Choroid plexus epithelial cell (primary cell): ENCODE measurements around the gene SCFD2.

Experiments used
- DNase-seq: peaks from one replicate; pipeline ENCODE4 v3.0.0-alpha.2; 2010; ENCODE audit warnings: low read depth
- H3K4me3 ChIP-seq: 2 replicates; pipeline ENCODE4 v1.5.1; 2011; ENCODE audit warnings: low read depth, mild to moderate bottlenecking, control low read depth, low read length, moderate library complexity
- TF ChIP-seq, protein P1 (sequence below): conservative IDR thresholded peaks from 2 replicates; pipeline ENCODE4 v1.5.1; 2011; ENCODE audit warnings: low read depth, mild to moderate bottlenecking, control low read depth, inconsistent platforms, low read length, moderate library complexity

The SCFD2 gene

DNA sequence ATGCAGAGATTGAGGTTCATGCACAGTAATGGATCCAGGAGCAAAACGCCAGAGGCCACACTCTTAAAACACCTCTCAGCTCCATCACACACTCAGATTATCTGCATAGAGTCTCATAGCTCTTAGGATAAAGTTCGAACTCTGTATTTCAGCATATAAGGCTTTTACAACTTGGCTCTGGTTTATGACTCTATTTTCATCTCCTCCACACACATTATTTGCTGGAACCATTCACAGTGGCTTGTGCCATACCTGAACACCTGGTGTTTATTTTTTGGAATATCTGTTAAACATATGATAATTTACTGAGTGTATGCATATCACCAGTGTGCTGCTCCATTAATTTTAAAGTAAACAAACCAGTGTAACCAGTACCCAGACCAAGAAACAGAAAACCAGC, 476.5 kb downstream of the SCFD2 start:
- DNase-seq, result no peak
- H3K4me3 ChIP-seq, result no peak overlapping the region
- TF ChIP-seq, protein P1, sequence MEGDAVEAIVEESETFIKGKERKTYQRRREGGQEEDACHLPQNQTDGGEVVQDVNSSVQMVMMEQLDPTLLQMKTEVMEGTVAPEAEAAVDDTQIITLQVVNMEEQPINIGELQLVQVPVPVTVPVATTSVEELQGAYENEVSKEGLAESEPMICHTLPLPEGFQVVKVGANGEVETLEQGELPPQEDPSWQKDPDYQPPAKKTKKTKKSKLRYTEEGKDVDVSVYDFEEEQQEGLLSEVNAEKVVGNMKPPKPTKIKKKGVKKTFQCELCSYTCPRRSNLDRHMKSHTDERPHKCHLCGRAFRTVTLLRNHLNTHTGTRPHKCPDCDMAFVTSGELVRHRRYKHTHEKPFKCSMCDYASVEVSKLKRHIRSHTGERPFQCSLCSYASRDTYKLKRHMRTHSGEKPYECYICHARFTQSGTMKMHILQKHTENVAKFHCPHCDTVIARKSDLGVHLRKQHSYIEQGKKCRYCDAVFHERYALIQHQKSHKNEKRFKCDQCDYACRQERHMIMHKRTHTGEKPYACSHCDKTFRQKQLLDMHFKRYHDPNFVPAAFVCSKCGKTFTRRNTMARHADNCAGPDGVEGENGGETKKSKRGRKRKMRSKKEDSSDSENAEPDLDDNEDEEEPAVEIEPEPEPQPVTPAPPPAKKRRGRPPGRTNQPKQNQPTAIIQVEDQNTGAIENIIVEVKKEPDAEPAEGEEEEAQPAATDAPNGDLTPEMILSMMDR, result no peak

DNA sequence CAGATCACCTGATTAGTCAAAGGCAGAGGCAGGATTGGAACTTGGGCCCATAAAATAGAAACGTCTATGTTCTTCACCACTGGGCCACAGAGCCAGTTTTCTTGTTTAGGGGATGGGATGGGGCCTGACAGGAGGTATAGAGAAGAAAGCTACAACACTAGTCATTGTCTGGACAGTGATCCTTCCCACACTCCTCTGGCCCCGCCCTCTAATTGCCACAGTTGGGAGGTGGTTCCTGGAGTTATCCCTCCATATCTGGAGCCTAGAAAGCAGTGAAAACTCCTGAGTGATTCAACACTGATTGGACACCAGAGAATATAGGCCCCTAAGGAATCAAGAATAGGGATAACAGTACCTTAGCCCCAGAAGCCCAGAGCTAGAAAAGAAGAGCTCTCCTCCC, 480.9 kb downstream of the SCFD2 start:
- TF ChIP-seq, protein P1, result no peak
- no peak overlapping the region for H3K4me3 ChIP-seq
- no peak for DNase-seq

DNA sequence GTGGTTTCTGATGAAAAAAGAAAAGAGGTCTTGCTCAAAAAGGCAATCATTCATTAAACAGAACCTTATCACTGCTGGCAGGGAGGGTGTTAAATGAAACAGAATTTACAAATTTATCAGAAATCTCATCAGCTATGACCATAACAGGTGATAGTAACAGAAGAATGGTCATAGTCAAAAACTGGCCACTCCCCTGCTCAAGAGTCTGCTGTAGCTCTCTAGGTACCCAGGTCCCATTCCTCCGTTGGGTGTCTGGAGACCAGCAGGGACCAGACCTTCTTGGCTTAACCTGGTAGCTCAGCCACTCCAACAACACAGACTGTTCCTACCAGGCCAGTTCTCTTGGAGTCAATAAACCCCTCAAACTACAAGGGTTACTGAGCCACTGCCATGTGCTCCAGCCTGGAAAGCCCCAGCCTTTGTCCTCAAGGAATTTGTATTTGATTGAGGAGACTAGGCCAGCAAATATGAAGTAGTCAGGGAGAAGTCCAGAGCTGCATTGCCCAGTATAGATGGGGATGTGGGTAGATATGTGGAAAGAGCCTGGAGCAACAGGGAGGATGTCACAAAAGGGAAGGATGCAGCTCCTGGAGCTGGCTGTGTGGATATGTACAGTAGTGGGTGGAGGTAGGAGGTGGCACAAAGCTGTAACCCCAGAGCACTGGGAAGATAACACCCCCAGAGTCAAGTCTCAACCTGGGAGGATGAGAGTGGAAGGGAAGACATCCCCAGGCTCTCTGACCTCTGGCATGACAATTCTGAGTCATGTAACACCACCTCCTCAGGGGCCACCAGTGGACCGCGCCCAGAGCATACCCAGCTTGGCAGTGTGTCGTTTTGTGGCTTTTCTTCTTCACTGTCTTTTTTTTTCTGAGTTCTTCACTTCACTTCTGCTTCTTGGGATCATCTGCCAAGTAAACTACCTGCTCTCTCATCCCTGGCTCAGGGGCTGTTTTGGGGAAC, 481.9 kb downstream of the SCFD2 start:
- DNase-seq, result no peak
- TF ChIP-seq, protein P1, result no peak
- H3K4me3 ChIP-seq, result no peak overlapping the region

DNA sequence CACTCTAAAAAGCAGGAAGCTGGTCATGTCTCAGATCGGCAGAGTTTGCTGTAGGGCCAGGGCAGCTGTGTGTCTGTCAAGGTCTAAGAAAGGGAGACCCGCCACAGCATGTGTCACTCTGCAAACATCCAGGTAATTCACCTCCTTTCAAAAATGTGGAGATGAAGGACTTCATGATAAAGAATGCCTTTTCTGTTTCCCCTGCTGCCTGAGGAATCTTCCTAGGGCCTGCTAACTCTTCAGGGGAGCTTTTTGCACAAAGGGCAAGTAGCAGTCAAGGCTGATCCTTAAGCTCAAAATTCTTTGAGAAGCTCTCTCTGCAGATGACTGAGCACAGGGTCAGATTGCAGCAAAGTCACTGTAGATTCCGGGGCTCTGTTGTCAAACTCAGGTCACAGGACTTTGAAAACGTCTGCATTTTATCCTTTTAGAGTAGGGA, 482.7 kb downstream of the SCFD2 start:
- H3K4me3 ChIP-seq, result no peak overlapping the region
- TF ChIP-seq, protein P1, result no peak
- no peak for DNase-seq

DNA sequence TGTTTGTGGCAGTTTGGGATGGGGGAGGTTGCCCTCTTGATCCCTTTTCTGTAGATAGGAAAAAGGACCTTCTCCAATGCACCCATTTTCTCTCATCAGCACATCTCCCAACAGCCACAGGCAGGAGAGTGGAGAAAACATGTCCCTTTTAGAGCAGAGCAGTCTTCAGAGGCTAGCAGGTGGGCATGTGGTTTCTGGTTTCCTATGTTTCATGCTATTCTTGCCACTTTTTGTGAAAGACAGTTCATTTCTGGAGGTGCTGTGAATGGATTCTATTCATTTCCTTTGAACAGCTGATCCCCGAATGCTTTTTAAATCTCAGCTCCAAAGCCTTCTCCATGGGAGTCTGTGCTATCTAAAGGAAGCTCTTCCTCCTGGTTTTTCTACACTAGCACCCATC, 484.9 kb downstream of the SCFD2 start:
- H3K4me3 ChIP-seq, result no peak overlapping the region

DNA sequence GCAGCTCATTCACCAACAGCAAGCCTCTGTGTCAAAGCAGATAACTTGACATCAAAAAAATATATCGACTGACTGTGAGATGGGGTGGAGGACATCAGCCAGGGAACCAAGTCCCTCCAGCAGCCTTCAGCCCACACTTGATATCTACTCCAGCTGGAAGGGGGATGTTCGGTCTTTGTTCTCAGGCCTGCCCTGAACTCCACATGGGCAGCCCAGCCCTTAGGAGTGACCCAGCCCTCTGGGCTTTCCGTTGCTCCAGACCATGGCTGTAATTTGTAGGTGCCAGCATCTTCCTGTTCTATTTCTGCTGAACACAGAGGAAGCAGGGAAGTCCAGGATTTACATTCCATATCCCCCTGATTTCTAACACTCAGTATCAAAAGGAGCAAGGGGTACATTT, 486.4 kb downstream of the SCFD2 start:
- no peak for DNase-seq
- no peak overlapping the region for H3K4me3 ChIP-seq
- TF ChIP-seq, protein P1, result no peak

More for the DNA sequence above, 484.9 kb downstream of the SCFD2 start:
- TF ChIP-seq, protein P1, result no peak
- no peak for DNase-seq

DNA sequence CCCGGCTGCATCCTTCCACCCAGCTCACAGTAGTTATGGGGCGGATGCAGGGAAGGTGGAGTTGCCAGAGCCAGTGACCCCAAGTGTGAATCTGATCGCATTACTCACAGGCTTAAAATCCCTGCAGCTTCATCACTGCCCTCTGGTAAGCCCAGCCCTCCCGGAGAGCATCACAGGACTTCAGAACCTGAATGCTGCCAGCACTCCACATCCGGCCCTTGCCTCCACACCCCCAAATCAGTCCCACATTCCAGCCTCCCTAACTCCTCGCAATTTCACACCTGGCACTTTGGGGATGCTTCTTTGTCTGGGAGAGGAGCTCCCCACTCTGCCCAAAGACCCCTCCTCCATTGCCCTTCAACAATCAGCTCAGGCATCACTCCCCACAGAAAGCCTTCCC, 488.2 kb downstream of the SCFD2 start:
- H3K4me3 ChIP-seq, result no peak overlapping the region
- TF ChIP-seq, protein P1, result no peak
- peak; percentile 36 for DNase-seq
